Ascending aorta (tissue), 2 donors: ENCODE results near the gene HLA-DRB5. TPM values are rescaled to one million over a fixed set of nuclear protein-coding genes. Genes with fewer than 3 reads are reported as not detected.
A peak's percentile ranks its signal among the peaks of the same experiment; 100 is the strongest.
"Not testable (repeated sequence)": the region's sequence is repeated elsewhere in the genome, so short reads cannot be mapped to it uniquely, and the experiment has no call there.

Experiments
- DNase-seq, 2 donors: peaks; one replicate each; pipeline ENCODE4 v3.0.0-alpha.2; 2019; ENCODE audit warnings: low spot score in 2 of 2
- H3K27ac ChIP-seq, 2 donors: fragments of 200-600 bp; sonication (generic); one replicate each; pipeline ENCODE4 v1.5.1; 2016 to 2017; ENCODE audit warnings: mild to moderate bottlenecking in 1 of 2
- H3K27me3 ChIP-seq: fragments of 200-600 bp; sonication (generic); one replicate; pipeline ENCODE4 v1.5.1; 2017
- H3K36me3 ChIP-seq, 2 donors: fragments of 200-600 bp; sonication (generic); one replicate each; pipeline ENCODE4 v1.5.1; 2016
- H3K4me1 ChIP-seq, 2 donors: fragments of 200-600 bp; sonication (generic); one replicate each; pipeline ENCODE4 v1.5.1; 2016 to 2017; ENCODE audit warnings: mild to moderate bottlenecking in 1 of 2
- H3K4me3 ChIP-seq, 2 donors: fragments of 200-600 bp; sonication (generic); one replicate each; pipeline ENCODE4 v1.5.1; 2016 to 2017; ENCODE audit warnings: mild to moderate bottlenecking in 1 of 2
- H3K9me3 ChIP-seq, 2 donors: fragments of 200-600 bp; sonication (generic); one replicate each; pipeline ENCODE4 v1.5.1; 2016
- intact Hi-C: fragments of 100-400 bp; cut with DNase I; formaldehyde crosslinking; loops from one replicate; pipeline ENCODE4 v1.15.1; 2023
- total RNA-seq: library from RNA; depleted of rRNA; stranded (reverse); fragments of >200 nt; gene quantifications from one replicate; pipeline ENCODE4 v1.1.0, GENCODE V29; 2016
- TF ChIP-seq, protein P1 (sequence below), 3 experiments: fragments of 200-600 bp in 2 of 3; fragments of 450-650 bp in 1 of 3; sonication (generic) in 2 of 3; IDR thresholded peaks; one replicate each; pipeline ENCODE4 v1.5.1; 2016 to 2019; ENCODE audit warnings: antibody characterized with exemption in 3 of 3, mild to moderate bottlenecking in 1 of 3, moderate library complexity in 1 of 3

Gene HLA-DRB5
- total RNA-seq, 1 donor from 2014 or later = 19.9 TPM

DNA sequence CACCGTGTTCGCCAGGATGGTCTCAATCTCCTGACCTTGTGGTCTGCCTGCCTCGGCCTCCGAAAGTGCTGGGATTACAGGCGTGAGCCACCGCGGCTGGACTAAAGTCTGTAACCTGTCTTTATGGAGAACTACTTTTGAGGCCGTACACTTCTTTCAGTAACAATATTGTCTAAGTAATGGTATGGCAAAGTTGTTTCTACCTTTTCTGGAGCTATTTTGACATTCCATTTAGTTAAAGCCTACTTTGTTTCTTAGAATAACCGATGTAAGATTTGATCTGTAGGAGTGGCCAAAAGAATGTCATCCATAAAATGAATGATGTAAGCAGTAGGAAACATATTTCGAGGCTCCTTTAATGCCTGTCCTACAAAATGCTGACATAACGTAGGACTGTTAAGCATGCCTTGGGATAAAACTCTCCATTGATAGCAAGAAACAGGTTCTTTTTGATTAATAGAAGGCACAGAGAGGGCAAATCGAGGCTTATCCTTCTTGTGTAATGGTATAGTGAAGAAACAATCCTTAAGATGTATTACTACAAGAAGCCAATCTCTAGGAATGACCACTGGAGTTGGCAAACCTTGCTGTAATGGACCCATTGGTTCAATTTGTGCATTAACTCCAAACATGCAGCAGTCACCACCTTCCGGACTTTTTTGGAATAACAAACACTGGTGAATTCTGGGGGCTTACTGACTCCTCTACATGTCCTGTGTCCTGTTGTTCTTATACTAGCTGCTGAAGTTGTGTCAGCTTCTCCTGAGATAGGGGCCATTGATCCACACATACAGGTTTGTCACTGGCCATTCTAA, 54.5 kb downstream of the HLA-DRB5 start:
- H3K36me3 ChIP-seq = no peaks in the 10 kb centered on the region
- H3K4me3 ChIP-seq = no peak overlapping the region
- no peak overlapping the region for H3K27ac ChIP-seq
- no peaks in the 10 kb centered on the region for H3K4me1 ChIP-seq
- no peaks in the 10 kb centered on the region for H3K27me3 ChIP-seq
- intact Hi-C loops = no loop called here
- no peak for DNase-seq
- TF ChIP-seq, protein P1, sequence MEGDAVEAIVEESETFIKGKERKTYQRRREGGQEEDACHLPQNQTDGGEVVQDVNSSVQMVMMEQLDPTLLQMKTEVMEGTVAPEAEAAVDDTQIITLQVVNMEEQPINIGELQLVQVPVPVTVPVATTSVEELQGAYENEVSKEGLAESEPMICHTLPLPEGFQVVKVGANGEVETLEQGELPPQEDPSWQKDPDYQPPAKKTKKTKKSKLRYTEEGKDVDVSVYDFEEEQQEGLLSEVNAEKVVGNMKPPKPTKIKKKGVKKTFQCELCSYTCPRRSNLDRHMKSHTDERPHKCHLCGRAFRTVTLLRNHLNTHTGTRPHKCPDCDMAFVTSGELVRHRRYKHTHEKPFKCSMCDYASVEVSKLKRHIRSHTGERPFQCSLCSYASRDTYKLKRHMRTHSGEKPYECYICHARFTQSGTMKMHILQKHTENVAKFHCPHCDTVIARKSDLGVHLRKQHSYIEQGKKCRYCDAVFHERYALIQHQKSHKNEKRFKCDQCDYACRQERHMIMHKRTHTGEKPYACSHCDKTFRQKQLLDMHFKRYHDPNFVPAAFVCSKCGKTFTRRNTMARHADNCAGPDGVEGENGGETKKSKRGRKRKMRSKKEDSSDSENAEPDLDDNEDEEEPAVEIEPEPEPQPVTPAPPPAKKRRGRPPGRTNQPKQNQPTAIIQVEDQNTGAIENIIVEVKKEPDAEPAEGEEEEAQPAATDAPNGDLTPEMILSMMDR (IDR thresholded peaks at IDR 0.05) = no peak
- H3K9me3 ChIP-seq = no peaks in the 10 kb centered on the region

DNA sequence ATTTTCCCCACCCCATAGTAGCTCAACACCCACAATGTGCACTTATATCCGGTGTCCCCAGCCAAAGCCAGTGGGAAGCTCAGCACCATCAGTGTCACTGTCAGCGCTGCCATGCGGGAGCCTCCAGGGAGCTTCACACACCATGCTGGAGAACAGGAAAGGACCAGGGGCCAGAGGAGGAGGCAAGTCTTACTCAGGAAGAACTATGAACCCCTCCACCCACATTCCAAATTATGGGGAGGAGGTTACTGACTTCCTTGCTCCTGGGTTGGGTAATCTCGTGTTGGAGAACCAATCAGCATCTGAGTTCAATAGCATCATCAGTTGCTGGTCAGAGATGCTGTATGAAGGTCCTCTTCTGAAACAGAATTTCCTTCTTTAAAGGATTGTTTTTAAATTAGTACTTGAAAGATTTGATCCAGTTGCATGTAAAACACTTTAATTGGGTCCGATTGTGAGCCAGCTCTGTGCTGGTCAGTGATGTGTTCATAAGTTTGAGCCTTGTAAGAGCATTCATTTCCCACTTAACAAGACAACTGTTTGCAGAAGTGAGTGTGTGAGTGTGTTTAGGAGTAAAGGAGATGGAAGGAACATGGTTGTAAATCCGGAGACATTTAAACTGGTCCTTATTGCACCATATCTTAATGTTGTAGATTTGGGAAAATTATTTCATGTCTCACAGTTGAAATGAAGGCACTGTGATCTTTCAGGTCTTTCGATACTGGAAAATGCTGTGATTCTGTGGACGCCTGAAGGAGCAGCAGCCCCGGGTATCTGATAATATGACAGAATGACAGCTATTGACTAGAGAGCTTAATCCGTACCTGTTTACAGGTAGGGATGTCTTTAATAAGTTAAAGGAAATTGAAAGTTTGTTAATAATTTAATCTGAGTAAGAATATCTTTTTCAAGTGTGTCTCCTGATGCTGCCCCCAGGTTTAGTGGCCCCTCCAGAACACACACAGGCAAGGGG, 56.4 kb downstream of the HLA-DRB5 start:
- intact Hi-C loops, H3K36me3 ChIP-seq, DNase-seq, H3K27me3 ChIP-seq, H3K4me3 ChIP-seq, H3K9me3 ChIP-seq, H3K4me1 ChIP-seq: not testable (repeated sequence)
- H3K27ac ChIP-seq = peak overlapping the region in 1 of 2 donors; percentile 27

DNA sequence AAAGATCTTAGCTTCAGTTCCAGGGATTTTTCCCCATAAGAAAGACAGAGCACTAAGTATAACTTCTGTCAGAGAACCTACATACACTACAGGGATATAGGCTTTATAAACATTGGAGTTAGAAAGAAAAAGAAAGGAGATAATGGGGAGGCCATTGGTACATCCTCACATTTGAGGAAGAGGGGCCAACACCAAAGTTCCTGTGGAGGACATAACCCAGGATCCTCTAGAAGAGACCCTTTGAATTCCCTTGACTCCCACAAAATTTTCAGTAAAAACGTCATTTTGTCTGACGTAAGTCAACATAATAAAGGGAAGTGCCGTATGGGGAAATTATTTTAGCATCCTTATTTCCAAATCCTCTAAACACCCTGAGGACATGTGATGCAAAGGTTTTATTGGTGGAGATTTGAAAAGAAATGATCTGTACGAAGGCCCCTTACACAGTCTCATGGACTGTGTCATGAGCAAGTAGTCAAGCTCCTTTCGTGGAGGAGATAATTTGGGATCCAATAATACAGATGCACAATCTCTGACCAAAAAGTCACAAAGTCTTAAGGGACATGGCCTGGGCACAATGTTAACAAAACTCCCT, 57.2 kb downstream of the HLA-DRB5 start:
- no peaks in the 10 kb centered on the region for H3K4me1 ChIP-seq
- H3K4me3 ChIP-seq = no peak overlapping the region
- TF ChIP-seq, protein P1 (IDR thresholded peaks at IDR 0.05) = no peak
- H3K27ac ChIP-seq = no peak overlapping the region
- H3K9me3 ChIP-seq = no peaks in the 10 kb centered on the region
- no peak for DNase-seq
- no peaks in the 10 kb centered on the region for H3K36me3 ChIP-seq
- intact Hi-C loops = no loop called here
- no peaks in the 10 kb centered on the region for H3K27me3 ChIP-seq

DNA sequence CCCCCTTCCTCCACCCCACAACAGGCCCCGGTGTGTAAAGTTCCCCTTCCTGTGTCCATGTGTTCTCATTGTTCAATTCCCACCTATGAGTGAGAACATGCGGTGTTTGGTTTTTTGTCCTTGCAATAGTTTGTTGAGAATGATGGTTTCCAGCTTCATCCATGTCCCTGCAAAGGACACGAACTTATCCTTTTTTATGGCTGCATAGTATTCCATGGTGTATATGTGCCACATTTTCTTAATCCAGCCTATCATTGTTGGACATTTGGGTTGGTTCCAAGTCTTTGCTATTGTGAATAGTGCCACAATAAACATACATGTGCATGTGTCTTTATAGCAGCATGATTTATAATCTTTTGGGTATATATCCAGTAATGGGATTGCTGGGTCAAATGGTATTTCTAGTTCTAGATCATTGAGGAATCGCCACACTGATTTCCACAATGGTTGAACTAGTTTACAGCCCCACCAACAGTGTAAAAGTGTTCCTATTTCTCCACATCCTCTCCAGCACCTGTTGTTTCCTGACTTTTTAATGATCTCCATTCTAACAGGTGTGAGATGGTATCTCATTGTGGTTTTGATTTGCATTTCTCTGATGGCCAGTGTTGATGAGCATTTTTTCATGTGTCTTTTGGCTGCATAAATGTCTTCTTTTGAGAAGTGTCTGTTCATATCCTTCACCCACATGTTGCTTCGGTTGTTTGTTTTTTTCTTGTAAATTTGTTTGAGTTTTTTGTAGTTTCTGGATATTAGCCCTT, 62.2 kb downstream of the HLA-DRB5 start:
- H3K4me1 ChIP-seq, H3K27me3 ChIP-seq, H3K4me3 ChIP-seq, intact Hi-C loops, H3K27ac ChIP-seq, H3K9me3 ChIP-seq, H3K36me3 ChIP-seq, DNase-seq: not testable (repeated sequence)

Other genes with a start within 250 kb of the HLA-DRB5 start
- gene TSBP1, start 158.4 kb downstream of the HLA-DRB5 start, total RNA-seq = not detected
- not detected for gene BTNL2, start 123.1 kb downstream of the HLA-DRB5 start, total RNA-seq
- 220 TPM for gene HLA-DRA, start 90.4 kb downstream of the HLA-DRB5 start, total RNA-seq
- gene HLA-DRB1, start 59.6 kb upstream of the HLA-DRB5 start, total RNA-seq = 82.5 TPM
- gene HLA-DQA1, start 107.1 kb upstream of the HLA-DRB5 start, total RNA-seq = 2.0 TPM
- 3.5 TPM for gene HLA-DQB1, start 136.4 kb upstream of the HLA-DRB5 start, total RNA-seq
- gene HLA-DQA2, start 211.1 kb upstream of the HLA-DRB5 start, total RNA-seq = 2.2 TPM
- gene HLA-DQB2, start 233.2 kb upstream of the HLA-DRB5 start, total RNA-seq = 0.53 TPM